Cortex of kidney (tissue), 1 donor: ENCODE measurements around the gene AOPEP.
"Not testable (repeated sequence)": the region's sequence is repeated elsewhere in the genome, so short reads cannot be mapped to it uniquely, and the experiment has no call there.

Experiments used
- DNase-seq: peaks from one replicate; lab custom pipeline; 2025; lab: John Stamatoyannopoulos, UW

AOPEP gene

GRCh38 chr9:95015569-95015968, 289.1 kb downstream of the AOPEP start:
- DNase-seq = no peak

- no peak for DNase-seq
Measured at GRCh38 chr9:95017062-95017461, 290.6 kb downstream of the AOPEP start.

- DNase-seq = no peak
Measured at GRCh38 chr9:95017661-95018060, 291.2 kb downstream of the AOPEP start.

- no peak for DNase-seq
Measured at GRCh38 chr9:95018099-95018936, 291.8 kb downstream of the AOPEP start.

DNA sequence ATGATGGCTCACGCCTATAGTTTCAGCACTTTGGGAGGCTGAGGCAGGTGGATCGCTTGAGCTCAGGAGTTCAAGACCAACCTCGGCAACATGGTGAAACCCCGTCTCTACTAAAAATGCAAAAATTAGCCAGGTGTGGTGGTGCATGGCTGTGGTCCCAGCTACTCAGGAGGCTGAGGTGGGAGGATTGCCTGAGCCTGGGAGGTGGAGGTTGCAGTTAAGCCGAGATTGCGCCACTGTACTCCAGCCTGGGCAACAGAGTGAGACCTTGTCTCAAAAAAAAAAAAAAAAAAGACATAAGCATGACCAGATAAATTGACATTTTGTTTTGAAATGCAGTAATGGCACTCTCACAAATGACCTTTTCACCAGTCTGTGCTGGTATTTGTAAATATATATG, 294.1 kb downstream of the AOPEP start:
- DNase-seq = not testable (repeated sequence)

DNA sequence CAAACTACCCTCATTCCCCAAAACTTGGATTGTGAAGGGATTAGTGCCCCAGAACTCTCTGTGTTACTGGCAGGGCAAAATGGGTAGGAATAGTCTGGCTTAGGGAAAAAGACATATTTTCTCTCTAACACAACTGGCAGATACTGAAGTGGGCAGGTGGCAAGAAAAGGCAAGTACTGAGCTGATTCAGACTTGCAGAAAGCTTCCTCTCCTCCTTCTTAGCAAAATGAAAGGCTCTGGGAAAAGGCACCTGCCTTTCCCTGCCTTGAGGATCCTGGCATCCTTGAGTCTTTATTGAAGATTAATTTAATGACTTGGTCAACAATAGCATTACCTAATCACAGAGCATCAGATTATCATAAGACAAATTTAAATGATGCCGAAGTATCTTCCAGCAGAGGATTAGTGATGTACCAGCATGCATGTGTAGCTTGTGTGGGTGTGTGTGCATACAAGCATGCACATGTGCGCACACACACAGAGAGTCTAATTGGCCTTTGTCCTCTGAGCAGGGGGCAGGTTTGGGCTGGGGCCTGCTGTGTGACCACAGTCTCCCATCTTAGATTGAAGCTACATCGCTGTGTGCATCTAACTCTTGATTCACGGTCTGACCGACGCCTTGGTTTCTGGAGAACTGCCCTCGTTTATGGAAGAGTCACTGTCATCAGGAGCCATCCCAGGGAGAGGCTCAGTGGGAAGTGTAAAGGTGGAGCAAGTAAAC, 294.8 kb downstream of the AOPEP start:
- DNase-seq = no peak

GRCh38 chr9:95022657-95023056, 296.2 kb downstream of the AOPEP start:
- no peak for DNase-seq

DNA sequence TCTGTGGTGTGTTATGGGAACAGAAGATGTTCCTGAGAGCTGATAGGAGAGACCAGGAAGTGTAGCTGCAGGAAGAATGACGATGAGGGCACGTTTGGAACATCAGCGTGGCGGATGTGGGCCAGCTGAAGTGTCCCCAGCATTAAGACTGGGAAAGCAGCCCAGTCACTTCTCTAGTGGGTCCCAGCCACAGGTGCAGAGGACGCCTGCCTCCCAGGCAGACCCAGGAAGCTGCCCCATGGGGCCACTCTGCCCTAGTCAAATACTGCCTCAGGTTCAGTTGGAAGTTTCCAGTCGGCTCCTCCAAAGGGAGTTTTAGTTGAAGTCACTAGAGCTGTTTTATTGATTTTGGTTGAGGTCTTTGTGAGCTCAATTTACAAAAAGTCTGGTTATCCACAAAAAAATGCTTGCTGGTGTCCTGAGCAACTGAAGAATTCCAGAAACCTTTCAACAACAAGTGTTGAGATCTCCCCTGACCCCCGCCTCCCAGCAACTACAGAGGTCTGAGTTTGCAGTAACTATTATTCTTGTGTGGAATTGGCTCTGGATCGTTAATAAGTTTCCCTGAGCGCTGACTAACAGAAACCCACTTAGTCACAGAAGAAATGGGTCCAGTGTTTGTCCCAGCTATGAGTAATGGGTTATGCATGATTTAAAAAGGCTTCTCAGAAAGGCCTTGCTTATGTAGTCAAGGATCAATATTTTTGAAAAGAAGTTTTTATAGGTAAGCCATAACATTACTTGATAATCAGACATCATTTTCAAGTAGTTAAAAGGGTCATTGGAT, 296.9 kb downstream of the AOPEP start:
- DNase-seq = no peak

DNA sequence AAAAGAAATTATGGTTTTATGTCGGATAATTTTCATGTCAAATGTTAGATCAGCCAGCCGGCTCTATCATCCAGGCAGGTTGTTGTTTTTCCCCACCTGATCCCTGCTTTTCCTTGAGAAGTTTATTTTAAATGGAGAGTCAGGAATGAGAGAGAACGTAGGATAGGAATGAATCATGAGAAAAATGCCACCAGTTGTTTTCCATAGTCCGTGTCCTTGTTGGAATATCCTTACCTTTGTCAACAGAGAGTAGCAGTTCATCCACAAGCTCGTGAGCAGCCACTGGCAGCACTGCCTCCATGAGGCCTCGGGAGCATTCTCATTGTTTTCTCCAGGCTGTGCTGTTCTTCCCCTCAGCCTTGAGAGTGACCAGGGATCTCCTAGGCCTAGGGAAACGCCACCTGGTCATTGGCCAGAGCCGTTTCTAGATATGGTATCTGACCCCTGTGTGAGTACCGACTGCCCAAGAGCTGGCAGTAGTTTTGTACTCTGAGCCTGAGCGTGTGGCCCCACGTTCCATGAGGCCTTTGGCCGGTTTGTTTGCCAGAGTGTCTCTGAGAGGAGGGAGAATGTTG, 297.7 kb downstream of the AOPEP start:
- DNase-seq = no peak

- no peak for DNase-seq
Measured at GRCh38 chr9:95025213-95026147, 299.0 kb downstream of the AOPEP start.

GRCh38 chr9:95026148-95026524, 299.6 kb downstream of the AOPEP start:
- no peak for DNase-seq

DNA sequence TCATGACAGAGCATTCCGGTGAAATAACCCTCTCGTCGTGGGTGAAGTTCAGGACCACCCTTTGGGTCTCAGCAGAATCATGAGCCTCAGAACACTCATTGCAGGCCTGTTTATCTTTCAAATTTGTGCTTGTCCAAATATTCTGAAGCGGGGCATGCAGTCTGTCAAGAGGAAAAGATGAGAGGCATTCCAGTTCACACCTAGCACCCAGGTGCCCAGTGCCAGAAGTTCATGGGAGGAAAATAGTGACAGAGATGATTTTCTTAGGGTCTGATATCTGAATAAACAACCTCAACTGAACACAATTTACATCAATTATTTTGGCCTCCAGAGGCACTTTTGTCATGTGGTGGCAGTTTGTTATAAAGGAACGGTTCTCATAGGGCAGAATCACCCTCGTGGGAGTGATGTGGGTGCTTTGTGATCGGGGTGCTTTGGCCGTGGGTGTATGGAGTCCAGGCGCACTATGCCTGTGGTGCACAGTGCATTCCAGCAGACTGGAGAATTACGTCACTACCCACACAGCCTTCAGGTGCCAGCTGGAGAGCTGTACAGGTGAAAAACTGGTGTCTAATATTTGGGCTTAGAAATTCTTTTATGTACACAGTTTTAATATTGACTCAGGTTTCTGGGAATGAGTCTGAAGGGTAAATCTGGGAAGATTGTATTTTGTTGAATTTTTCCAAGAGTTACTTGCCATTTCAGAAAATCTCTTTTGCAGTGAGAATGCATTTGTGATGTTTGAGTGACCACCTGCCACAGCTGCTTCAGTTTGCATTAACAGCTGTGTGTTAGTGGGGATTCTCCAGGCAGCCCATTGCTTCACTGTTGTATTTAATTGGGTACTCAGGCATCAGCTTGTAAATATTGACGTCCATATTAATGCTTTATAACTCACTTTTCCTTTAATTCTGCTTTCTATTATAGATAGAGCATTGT, 301.7 kb downstream of the AOPEP start:
- DNase-seq = no peak

- no peak for DNase-seq
Measured at GRCh38 chr9:95028853-95029219, 302.3 kb downstream of the AOPEP start.

DNA sequence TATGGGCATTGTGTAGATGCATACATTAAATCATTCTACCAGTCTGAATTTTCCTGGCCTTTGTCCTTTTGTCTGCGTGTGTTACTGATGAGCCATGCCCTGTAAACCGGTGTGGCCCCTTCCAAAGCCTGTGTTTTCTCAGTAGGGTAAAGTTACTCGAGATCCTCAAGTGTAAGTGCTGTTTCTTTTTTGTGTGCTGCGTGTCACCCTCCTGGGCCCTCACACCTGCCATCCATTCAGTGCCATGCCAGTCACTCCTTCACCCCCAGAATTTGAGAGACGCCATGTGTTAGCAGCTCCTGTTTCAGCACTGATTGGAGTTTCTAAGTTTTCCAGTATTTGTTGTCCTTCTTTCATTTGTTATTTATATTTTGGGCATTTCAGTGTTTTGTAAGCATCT, 302.8 kb downstream of the AOPEP start:
- DNase-seq = no peak

- DNase-seq = no peak
Measured at GRCh38 chr9:95029720-95030119, 303.2 kb downstream of the AOPEP start.

GRCh38 chr9:95030344-95030743, 303.8 kb downstream of the AOPEP start:
- no peak for DNase-seq

GRCh38 chr9:95030920-95031642, 304.6 kb downstream of the AOPEP start:
- DNase-seq = no peak

- DNase-seq = no peak
Measured at GRCh38 chr9:95031711-95032461, 305.4 kb downstream of the AOPEP start.
